ENCODE measurements around the gene TMEM175.

The TMEM175 gene

GRCh38 chr4:906339-907102 is 25.7 kb upstream of the TMEM175 start:
- Mint-ChIP-seq H3K4me3 (no peak overlapping the region), H3K9me3 (no peaks in the 10 kb centered on the region), H3K27me3 (no peaks in the 10 kb centered on the region), H3K36me3 (ENCODE audit: low read depth) (peaks cover 11% of the 10 kb centered on the region), H3K27ac (peak overlapping the region; percentile 64), H3K4me1 (no peaks in the 10 kb centered on the region)
- no peak for ATAC-seq
- no peak for DNase-seq

- H3K27me3 Mint-ChIP-seq = no peaks in the 10 kb centered on the region
- no peak overlapping the region for H3K27ac Mint-ChIP-seq
- H3K4me3 Mint-ChIP-seq = no peak overlapping the region
- H3K9me3 Mint-ChIP-seq = no peaks in the 10 kb centered on the region
- no peak for DNase-seq
- ATAC-seq = no peak
- H3K4me1 Mint-ChIP-seq = no peaks in the 10 kb centered on the region
- H3K36me3 Mint-ChIP-seq (ENCODE audit: low read depth) = peaks cover 13% of the 10 kb centered on the region
These were observed 25.2 kb upstream of the TMEM175 start for GRCh38 chr4:907103-907400.

GRCh38 chr4:907691-908425 is 24.4 kb upstream of the TMEM175 start:
- no peaks in the 10 kb centered on the region for H3K9me3 Mint-ChIP-seq
- ATAC-seq = no peak
- no peaks in the 10 kb centered on the region for H3K27me3 Mint-ChIP-seq
- no peak overlapping the region for H3K27ac Mint-ChIP-seq
- peaks cover 15% of the 10 kb centered on the region for H3K36me3 Mint-ChIP-seq (ENCODE audit: low read depth)
- no peaks in the 10 kb centered on the region for H3K4me1 Mint-ChIP-seq
- no peak for DNase-seq
- H3K4me3 Mint-ChIP-seq = no peak overlapping the region

DNA sequence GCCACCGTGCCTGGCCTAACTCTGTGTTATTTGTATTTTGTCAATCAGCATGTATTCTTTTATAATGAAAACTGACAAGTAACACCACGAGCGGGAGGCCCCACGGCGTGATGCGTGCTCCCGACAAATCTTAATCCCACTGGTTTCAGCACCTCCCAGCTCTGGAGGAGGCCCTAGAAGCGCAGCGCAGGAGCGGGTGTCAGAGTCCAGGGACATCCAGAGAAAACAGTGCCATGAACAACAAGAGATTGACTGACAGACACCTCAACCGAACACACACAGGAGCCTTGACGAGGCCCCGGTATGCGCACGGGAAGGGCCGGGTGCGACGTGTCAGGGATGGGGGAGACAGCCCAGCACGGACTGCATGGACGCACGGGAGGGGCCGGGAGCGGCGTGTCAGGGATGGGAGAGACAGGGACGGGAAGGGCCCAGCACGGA is 23.1 kb upstream of the TMEM175 start:
- DNase-seq = no peak
- no peak for ATAC-seq
- Mint-ChIP-seq H3K27ac (no peak overlapping the region), H3K36me3 (ENCODE audit: low read depth) (peaks cover 16% of the 10 kb centered on the region), H3K4me3 (no peak overlapping the region), H3K9me3 (no peaks in the 10 kb centered on the region), H3K27me3 (no peaks in the 10 kb centered on the region), H3K4me1 (no peaks in the 10 kb centered on the region)

- no peak for ATAC-seq
- Mint-ChIP-seq H3K9me3 (no peaks in the 10 kb centered on the region), H3K36me3 (ENCODE audit: low read depth) (peaks cover 16% of the 10 kb centered on the region), H3K27ac (no peak overlapping the region), H3K27me3 (no peaks in the 10 kb centered on the region), H3K4me3 (no peak overlapping the region), H3K4me1 (no peaks in the 10 kb centered on the region)
- DNase-seq = no peak
These were observed 22.4 kb upstream of the TMEM175 start for GRCh38 chr4:909821-910220.

- peaks cover 7% of the 10 kb centered on the region for H3K4me1 Mint-ChIP-seq
- no peaks in the 10 kb centered on the region for H3K9me3 Mint-ChIP-seq
- no peak overlapping the region for H3K4me3 Mint-ChIP-seq
- no peak for DNase-seq
- no peak overlapping the region for H3K27ac Mint-ChIP-seq
- H3K36me3 Mint-ChIP-seq (ENCODE audit: low read depth) = peaks cover 14% of the 10 kb centered on the region
- H3K27me3 Mint-ChIP-seq = no peaks in the 10 kb centered on the region
- no peak for ATAC-seq
These were observed 21.7 kb upstream of the TMEM175 start for GRCh38 chr4:910366-911091.

DNA sequence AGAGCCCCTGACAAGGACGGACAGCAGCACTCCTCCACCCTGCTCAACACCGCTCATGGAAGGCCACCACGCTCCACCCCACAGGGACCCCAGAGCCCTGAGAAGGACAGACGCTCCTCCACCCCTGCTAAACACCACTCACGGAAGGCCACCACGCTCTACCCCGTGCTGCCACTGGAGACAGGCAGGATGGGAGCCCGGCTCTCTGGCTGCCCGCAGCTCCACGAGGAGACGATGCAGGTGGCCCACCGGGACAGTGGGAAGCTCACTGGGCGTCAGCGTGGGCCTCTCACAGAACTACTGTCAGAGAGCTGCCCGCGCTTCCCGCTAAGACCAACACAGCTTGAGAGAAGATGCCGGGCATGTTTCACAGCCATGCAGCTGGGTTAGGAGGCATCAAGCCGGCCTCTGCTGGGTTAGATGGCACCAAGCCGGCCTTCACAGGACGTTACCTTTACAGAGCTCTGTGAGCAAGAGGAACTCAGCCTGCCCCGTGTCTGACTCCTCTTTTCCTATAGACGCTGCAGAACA is 21.0 kb upstream of the TMEM175 start:
- Mint-ChIP-seq H3K4me3 (no peak overlapping the region), H3K36me3 (ENCODE audit: low read depth) (peaks cover 14% of the 10 kb centered on the region), H3K27ac (no peak overlapping the region), H3K9me3 (no peaks in the 10 kb centered on the region), H3K4me1 (peaks cover 14% of the 10 kb centered on the region), H3K27me3 (no peaks in the 10 kb centered on the region)
- DNase-seq (no peak), ATAC-seq (no peak)

DNA sequence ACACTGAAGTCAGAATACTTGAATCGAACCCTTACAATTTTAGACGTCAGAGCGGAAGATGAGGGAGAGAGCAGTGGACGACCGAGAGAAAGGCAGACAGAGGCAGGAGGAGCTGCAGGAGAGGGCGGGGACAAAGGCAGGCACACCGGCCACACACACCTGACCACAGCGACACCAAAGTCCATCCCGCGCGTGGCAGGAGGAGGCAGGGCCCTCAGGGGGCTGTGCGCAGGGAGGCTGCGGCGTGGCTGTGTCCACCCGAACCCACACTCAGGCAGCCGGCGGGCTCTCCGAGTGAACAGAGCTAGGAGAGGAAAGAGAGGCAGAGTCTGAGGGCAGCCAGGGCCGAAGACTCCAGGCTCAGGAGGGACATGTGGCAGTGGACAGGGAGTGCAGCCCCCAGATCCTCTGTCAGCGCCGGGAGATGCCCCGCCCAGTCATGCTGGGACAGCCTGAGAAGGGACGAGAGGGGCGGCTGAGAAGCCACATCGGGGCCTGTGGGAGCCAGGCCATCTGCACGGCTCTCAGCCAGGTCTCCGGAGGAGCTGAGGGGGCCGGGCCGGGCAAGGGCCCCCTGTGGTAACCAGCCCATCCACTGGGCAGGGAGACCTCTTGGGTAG is 20.3 kb upstream of the TMEM175 start:
- H3K9me3 Mint-ChIP-seq = no peaks in the 10 kb centered on the region
- no peak for DNase-seq
- no peak overlapping the region for H3K27ac Mint-ChIP-seq
- H3K4me1 Mint-ChIP-seq = peaks cover 21% of the 10 kb centered on the region
- H3K36me3 Mint-ChIP-seq (ENCODE audit: low read depth) = peaks cover 9% of the 10 kb centered on the region
- no peak for ATAC-seq
- H3K4me3 Mint-ChIP-seq = no peak overlapping the region
- no peaks in the 10 kb centered on the region for H3K27me3 Mint-ChIP-seq

GRCh38 chr4:912548-913279 is 19.5 kb upstream of the TMEM175 start:
- no peak overlapping the region for H3K27ac Mint-ChIP-seq
- H3K4me3 Mint-ChIP-seq = no peak overlapping the region
- no peak for DNase-seq

DNA sequence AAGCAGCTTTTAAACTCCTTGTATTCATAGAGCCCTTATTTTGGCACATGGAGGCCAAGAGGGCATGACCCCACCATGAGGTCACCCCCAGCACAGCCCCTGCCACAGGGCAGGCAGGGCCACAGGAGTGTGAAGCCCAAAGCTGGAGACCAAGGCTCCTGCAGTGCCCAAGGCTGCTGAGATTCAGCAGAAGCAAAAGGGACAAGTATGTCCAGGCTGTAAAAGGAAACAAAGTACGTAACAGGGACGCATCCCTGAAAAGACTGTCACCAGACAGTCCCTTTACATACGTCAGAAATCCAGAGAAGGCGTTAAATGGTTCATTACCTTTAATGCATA is 19.0 kb upstream of the TMEM175 start:
- ATAC-seq = no peak
- Mint-ChIP-seq H3K27me3 (no peaks in the 10 kb centered on the region), H3K9me3 (peaks cover 10% of the 10 kb centered on the region), H3K4me3 (no peak overlapping the region), H3K36me3 (ENCODE audit: low read depth) (peaks cover 17% of the 10 kb centered on the region), H3K27ac (no peak overlapping the region), H3K4me1 (peaks cover 31% of the 10 kb centered on the region)
- DNase-seq = no peak

More at GRCh38 chr4:912548-913279, 19.5 kb upstream of the TMEM175 start:
- Mint-ChIP-seq H3K27me3 (no peaks in the 10 kb centered on the region), H3K9me3 (peaks cover 5% of the 10 kb centered on the region), H3K4me1 (peaks cover 26% of the 10 kb centered on the region), H3K36me3 (ENCODE audit: low read depth) (peaks cover 14% of the 10 kb centered on the region)
- ATAC-seq = no peak

GRCh38 chr4:914531-914930 is 17.7 kb upstream of the TMEM175 start:
- Mint-ChIP-seq H3K9me3 (peaks cover 11% of the 10 kb centered on the region), H3K27ac (no peak overlapping the region), H3K4me3 (no peak overlapping the region), H3K36me3 (ENCODE audit: low read depth) (peaks cover 19% of the 10 kb centered on the region), H3K27me3 (no peaks in the 10 kb centered on the region), H3K4me1 (peaks cover 36% of the 10 kb centered on the region)
- DNase-seq = no peak
- ATAC-seq = no peak

- peak overlapping the region; percentile 68 for H3K27ac Mint-ChIP-seq
- H3K9me3 Mint-ChIP-seq = peaks cover 11% of the 10 kb centered on the region
- ATAC-seq = peak; percentile 70
- DNase-seq = no peak
- no peaks in the 10 kb centered on the region for H3K27me3 Mint-ChIP-seq
- peaks cover 23% of the 10 kb centered on the region for H3K36me3 Mint-ChIP-seq (ENCODE audit: low read depth)
- peaks cover 39% of the 10 kb centered on the region for H3K4me1 Mint-ChIP-seq
- peak overlapping the region; percentile 51 for H3K4me3 Mint-ChIP-seq
These were observed 17.2 kb upstream of the TMEM175 start for GRCh38 chr4:915041-915474.

DNA sequence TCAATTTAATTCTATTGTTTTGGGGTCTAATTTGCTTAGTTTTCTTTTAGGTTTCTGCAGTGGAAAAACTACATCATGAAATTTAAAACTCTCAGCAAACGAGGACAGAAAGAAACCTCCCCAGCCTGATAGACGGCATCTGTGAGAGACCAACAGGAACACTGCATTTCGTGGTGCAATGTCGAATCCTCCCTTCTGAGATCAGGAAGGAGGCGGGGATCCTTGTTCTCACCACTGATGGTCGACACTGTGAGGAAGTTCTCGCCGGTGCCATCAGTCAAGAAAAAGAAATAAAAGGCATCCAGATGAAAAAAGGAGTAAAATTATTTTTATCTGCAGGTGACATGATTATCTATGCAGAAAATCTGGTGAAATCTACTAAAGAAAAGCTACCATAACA is 16.7 kb upstream of the TMEM175 start:
- no peaks in the 10 kb centered on the region for H3K27me3 Mint-ChIP-seq
- peaks cover 42% of the 10 kb centered on the region for H3K4me1 Mint-ChIP-seq
- peaks cover 25% of the 10 kb centered on the region for H3K36me3 Mint-ChIP-seq (ENCODE audit: low read depth)
- peak overlapping the region; percentile 51 for H3K4me3 Mint-ChIP-seq
- H3K27ac Mint-ChIP-seq = peak overlapping the region; percentile 68
- H3K9me3 Mint-ChIP-seq = peaks cover 11% of the 10 kb centered on the region
- peak; percentile 71 for ATAC-seq
- DNase-seq = peak; percentile 18

GRCh38 chr4:917466-917865 is 14.8 kb upstream of the TMEM175 start:
- Mint-ChIP-seq H3K36me3 (ENCODE audit: low read depth) (peaks cover 30% of the 10 kb centered on the region), H3K4me3 (no peak overlapping the region), H3K9me3 (peaks cover 11% of the 10 kb centered on the region), H3K4me1 (peaks cover 59% of the 10 kb centered on the region), H3K27ac (no peak overlapping the region), H3K27me3 (no peaks in the 10 kb centered on the region)
- DNase-seq (no peak), ATAC-seq (no peak)
